ENCODE data around the gene POP5.

The POP5 gene

DNA sequence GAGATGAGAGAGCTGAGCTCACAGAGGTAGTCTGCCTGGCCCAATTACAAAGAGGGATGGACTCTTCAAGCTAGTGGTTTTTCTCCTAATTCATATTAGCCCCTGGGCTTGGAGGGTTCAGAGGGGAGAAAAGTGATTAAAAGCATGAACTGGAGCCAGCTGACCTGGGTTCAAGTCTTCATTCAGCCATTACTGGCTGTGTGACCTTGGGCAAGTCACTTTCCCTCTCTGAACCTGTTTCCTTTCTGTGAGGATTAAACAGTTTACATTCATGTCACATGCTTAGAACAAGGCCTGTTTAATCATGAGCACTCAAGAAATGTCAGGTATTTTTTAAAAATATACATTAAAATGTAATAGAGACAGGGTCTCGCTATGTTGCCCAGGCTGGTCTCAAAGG is 7.2 kb upstream of the POP5 start:
- TF ChIP-seq, protein P1, sequence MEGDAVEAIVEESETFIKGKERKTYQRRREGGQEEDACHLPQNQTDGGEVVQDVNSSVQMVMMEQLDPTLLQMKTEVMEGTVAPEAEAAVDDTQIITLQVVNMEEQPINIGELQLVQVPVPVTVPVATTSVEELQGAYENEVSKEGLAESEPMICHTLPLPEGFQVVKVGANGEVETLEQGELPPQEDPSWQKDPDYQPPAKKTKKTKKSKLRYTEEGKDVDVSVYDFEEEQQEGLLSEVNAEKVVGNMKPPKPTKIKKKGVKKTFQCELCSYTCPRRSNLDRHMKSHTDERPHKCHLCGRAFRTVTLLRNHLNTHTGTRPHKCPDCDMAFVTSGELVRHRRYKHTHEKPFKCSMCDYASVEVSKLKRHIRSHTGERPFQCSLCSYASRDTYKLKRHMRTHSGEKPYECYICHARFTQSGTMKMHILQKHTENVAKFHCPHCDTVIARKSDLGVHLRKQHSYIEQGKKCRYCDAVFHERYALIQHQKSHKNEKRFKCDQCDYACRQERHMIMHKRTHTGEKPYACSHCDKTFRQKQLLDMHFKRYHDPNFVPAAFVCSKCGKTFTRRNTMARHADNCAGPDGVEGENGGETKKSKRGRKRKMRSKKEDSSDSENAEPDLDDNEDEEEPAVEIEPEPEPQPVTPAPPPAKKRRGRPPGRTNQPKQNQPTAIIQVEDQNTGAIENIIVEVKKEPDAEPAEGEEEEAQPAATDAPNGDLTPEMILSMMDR (IDR thresholded peaks at IDR 0.05; ENCODE audit: insufficient read depth, low read depth, low read length, missing control alignments) = no peak
- no peak for DNase-seq (ENCODE audit: low read depth)

DNA sequence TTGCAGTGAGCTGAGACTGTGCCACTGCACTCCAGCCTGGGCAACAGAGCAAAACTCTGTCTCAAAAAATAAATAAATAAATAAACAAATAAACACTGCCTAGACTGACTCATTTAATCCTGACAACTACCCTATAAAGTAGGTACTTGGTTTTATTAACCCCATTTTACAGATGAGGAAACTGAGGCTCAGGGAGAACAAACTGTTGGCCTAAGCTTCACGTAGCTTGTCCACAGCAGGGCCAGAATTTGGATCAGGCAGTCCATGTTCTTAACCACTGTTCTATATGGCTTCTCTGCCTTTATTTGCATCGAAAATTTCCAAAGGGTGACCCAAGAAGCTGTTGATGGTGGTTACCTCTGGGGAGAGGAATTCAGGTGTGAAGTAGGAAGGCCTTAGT is 5.7 kb upstream of the POP5 start:
- no peak for DNase-seq (ENCODE audit: low read depth)
- TF ChIP-seq, protein P1 (IDR thresholded peaks at IDR 0.05; ENCODE audit: insufficient read depth, low read depth, low read length, missing control alignments) = no peak
- no peak overlapping the region for H3K4me3 ChIP-seq (ENCODE audit: low read depth, low read length)

More for the DNA sequence above, 7.2 kb upstream of the POP5 start:
- no peak overlapping the region for H3K4me3 ChIP-seq (ENCODE audit: low read depth, low read length)

DNA sequence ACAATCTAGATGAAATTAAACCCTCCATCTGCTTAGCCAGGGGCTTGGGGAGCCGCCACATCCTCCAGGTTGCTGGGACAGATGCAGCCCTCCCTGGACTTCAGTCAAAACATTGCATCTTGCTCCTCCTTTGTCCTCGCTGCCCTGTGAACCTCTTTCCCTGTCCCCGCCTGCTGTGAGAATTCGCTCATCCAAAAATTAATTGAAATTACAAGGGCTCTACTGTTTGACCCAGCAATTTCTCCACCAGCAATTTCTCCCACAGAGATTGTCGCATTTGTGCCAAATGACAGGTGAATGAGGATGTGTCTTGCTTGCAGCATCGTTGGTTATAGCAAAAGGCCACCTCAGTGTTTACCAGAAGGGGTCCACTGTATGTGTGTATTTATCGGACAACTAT is 5.0 kb upstream of the POP5 start:
- DNase-seq (ENCODE audit: low read depth) = no peak
- no peak overlapping the region for H3K4me3 ChIP-seq (ENCODE audit: low read depth, low read length)
- TF ChIP-seq, protein P1 (IDR thresholded peaks at IDR 0.05; ENCODE audit: insufficient read depth, low read depth, low read length, missing control alignments) = no peak

DNA sequence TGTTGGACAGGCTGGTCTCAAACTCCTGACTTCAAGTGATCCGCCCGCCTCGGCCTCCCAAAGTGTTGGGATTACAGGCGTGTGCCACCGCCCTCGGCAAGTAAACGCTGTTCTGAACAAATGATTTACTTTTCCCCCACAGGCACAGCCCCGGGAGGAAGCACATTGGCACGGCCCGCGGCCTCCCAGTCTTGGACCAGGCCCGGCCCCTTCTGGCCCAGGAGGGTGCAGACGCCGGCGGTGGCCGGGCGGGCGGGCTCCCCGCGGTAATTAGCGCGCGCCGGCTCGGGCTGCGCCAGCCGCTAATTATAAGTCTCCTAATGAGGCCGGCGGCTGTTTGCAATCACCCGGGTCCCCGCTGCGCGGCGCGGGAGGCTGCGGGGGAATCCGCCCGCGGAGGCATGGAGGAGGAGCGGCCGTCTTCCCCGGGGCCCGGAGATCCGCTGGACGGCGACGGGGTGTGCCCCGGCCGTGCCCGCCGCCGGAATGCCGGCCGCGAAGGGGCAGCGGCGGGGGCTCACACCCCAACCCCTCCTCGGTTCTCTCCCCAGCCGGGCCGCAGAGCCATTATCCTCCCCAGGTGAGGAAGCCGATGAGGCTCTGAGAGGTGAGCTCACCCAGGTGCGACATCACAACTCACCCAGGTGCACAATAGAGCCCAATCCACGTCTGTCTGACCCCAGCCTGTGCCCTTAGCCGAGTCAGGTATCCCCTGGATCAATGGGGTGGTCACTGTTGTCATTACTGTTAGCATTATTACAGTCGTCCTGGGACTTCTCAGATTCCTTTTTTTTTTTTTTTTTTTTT is 3.3 kb upstream of the POP5 start:
- TF ChIP-seq, protein P1 (IDR thresholded peaks at IDR 0.05; ENCODE audit: insufficient read depth, low read depth, low read length, missing control alignments) = peak; percentile 38
- H3K4me3 ChIP-seq (ENCODE audit: low read depth, low read length) = no peak overlapping the region; the same call in 1 of the 2 replicates
- peak; percentile 35 for DNase-seq (ENCODE audit: low read depth)

DNA sequence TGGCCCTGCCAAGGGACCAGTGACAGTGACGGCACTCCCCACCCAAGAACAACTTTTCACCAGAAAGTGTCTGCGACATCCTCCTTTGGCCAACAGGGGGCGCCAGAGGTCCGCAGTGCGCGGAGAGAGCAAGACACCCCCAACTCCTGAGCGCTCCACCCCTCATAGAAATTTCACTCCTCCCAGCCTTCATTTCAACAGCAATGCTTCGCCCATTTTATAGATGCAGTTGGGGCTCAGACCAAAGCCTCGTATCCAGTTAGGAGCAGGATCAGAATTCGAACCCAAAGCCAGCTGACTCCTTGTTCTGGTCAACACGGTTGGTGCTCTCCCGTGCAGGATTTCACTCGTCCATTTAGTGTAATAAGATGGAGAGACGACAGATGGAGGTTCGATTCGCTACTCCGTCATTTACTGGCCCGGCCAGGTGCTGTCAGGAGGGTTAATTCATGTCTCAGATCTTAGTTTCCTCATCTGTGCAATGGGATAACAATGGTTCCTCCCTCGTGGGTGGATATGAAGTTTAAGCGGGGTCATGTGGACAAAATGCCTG is 2.4 kb upstream of the POP5 start:
- TF ChIP-seq, protein P1 (IDR thresholded peaks at IDR 0.05; ENCODE audit: insufficient read depth, low read depth, low read length, missing control alignments) = peak; percentile 96
- DNase-seq (ENCODE audit: low read depth) = peak; percentile 82
- H3K4me3 ChIP-seq (ENCODE audit: low read depth, low read length) = no peak overlapping the region

DNA sequence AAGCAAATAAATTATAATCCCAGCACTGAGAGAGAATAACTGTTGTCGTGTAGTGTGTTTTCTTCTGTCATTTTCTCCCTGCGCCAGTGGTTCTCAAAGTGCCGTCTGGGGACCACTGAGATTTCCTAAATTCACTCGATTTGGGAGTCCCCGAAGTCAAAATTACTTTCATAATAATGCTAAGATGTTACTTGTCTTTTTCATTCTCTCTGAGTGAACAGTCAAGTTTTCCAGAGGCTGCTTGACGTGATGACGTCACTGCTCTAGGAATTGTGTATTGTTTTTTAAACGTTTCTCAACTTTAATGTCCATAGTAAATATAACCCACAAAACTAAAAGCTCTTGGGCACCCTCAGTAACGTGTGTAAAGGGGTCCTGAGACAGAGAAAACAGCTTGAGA is 796 bp upstream of the POP5 start:
- DNase-seq (ENCODE audit: low read depth) = no peak
- peak overlapping the region; percentile 69 for H3K4me3 ChIP-seq (ENCODE audit: low read depth, low read length)

More for the DNA sequence above, 796 bp upstream of the POP5 start:
- TF ChIP-seq, protein P1 (IDR thresholded peaks at IDR 0.05; ENCODE audit: insufficient read depth, low read depth, low read length, missing control alignments) = no peak

Data from GM12865 (cell line).